Stomach (tissue), 9 donors: Measurements from ENCODE around the gene CSTF1. TPM values are rescaled to one million over a fixed set of nuclear protein-coding genes. Genes with fewer than 3 reads are reported as not detected.
"Not testable (repeated sequence)": the region's sequence is repeated elsewhere in the genome, so short reads cannot be mapped to it uniquely, and the experiment has no call there.

Experiments
- DNase-seq, 2 donors: peaks; one replicate each; pipeline versions ENCODE4 v3.0.0 to v3.0.0-alpha.2; 2013 to 2019
- H3K27ac ChIP-seq, 5 donors: fragments of 200-600 bp in 4 of 5; sonication (generic) in 4 of 5; one replicate each; pipeline ENCODE4 v1.5.1; 2013 to 2019; ENCODE audit warnings: mild to moderate bottlenecking in 1 of 5, moderate library complexity in 1 of 5
- H3K27me3 ChIP-seq, 3 donors: fragments of 200-600 bp; sonication (generic); one replicate each; pipeline ENCODE4 v1.5.1; 2017 to 2019; ENCODE audit warnings: mixed run types in 1 of 3
- H3K36me3 ChIP-seq, 4 donors: fragments of 200-600 bp; sonication (generic); 1 replicate in 3 of 4; 2 replicates in 1 of 4; pipeline ENCODE4 v1.5.1; 2016 to 2019
- H3K4me1 ChIP-seq, 4 donors: fragments of 200-600 bp; sonication (generic); one replicate each; pipeline ENCODE4 v1.5.1; 2016 to 2019
- H3K4me3 ChIP-seq, 4 donors: fragments of 200-600 bp; sonication (generic) in 3 of 4; one replicate each; pipeline ENCODE4 v1.5.1; 2016 to 2019; ENCODE audit warnings: mild to moderate bottlenecking in 1 of 4
- H3K9me3 ChIP-seq, 4 donors: fragments of 200-600 bp; sonication (generic); one replicate each; pipeline ENCODE4 v1.5.1; 2016 to 2019
- CTCF ChIP-seq, 7 experiments: fragments of 450-650 bp in 4 of 7; fragments of 200-600 bp in 3 of 7; sonication (generic) in 3 of 7; IDR thresholded peaks; one replicate each; pipeline ENCODE4 v1.5.1; 2016 to 2019; ENCODE audit warnings: antibody characterized with exemption in 7 of 7, control low read depth in 2 of 7, mild to moderate bottlenecking in 1 of 7
- EP300 ChIP-seq: sonication (generic); formaldehyde crosslinking; IDR thresholded peaks from one replicate; pipeline ENCODE4 v1.6.1; 2017; ENCODE audit warnings: antibody characterized with exemption
- POLR2A ChIP-seq, 4 donors: fragments of 450-650 bp; IDR thresholded peaks; one replicate each; pipeline ENCODE4 v1.6.1; 2016; ENCODE audit warnings: antibody characterized with exemption in 4 of 4, control low read depth in 2 of 4, mild to moderate bottlenecking in 1 of 4, moderate library complexity in 1 of 4
- POLR2AphosphoS5 ChIP-seq, 3 donors: sonication (generic); formaldehyde crosslinking; IDR thresholded peaks; one replicate each; pipeline ENCODE4 v1.6.1; 2016; ENCODE audit warnings: antibody characterized with exemption in 3 of 3
- WGBS, 5 donors: extraction: QIAGEN DNeasy Blood & Tissue Kit in 3 of 5; methylation state at CpG; one replicate each; pipeline versions ENCODE4 v1.1.5 to v1.1.7; 2013 to 2018; 5-methylcytosine and 5-hydroxymethylcytosine counted together
- intact Hi-C: fragments of 100-400 bp; cut with DNase I; formaldehyde crosslinking; loops from one replicate; pipeline ENCODE4 v1.15.1; 2023; ENCODE audit warnings: low total_unique reads
- polyA plus RNA-seq, 3 donors: library from polyadenylated mRNA; stranded (reverse); fragments of 200-250 nt; gene quantifications; one replicate each; pipeline ENCODE4 v1.2.3, GENCODE V29; 2013
- total RNA-seq, 5 donors: library from RNA; depleted of rRNA; stranded (reverse); fragments of >200 nt; gene quantifications; one replicate each; pipeline versions ENCODE4 v1.1.0 to v1.2.3, GENCODE V29; 2014 to 2016
- donor health status: healthy with polysubstance abuse.
- donor health status: Bipolar disorder and iron deficiency.
- donor health status: healthy.

Gene CSTF1
- total and polyA plus RNA-seq, 8 donors: 7.1 to 86.2 (median 17.1) TPM

DNA sequence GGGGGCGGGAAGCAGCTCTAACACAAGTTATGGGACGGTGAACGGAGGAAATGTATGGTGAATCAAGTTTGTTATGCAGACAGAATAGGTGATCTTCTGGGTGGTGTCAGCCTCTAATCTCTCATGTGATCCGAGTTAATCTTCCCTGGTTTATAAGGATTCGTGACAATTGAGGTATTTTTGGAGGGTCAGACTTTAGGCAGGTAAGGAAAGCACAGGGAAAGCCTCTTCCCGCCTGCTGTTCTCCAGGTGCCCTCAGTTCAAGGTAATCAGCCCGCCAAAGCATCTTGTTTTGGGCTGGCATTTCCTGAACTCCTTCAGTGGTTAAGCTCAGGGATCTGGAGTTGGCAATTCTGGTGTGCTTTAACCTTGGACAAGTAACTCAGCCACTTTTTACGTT lies 1.2 kb downstream of the CSTF1 start:
- H3K27ac ChIP-seq: peak overlapping the region in 1 of 5 donors; percentile 36
- no peaks in the 10 kb centered on the region for H3K9me3 ChIP-seq
- no peak for DNase-seq
- H3K4me3 ChIP-seq: peak overlapping the region; percentile 64 to 85 (median 78)
- no peaks in the 10 kb centered on the region for H3K27me3 ChIP-seq
- WGBS, 5 donors: 61 to 72% (median 66%) methylated on average over 8 of the region's 8 CpGs
- intact Hi-C loops: no loop called here
- TF ChIP-seq POLR2AphosphoS5 (IDR thresholded peaks at IDR 0.05): no peak
- TF ChIP-seq POLR2A (IDR thresholded peaks at IDR 0.05): no peak
- no peak for TF ChIP-seq CTCF (IDR thresholded peaks at IDR 0.05)
- TF ChIP-seq EP300: no peak
- H3K36me3 ChIP-seq: peaks cover 32 to 43% (median 36%) of the 10 kb centered on the region in 4 donors
- H3K4me1 ChIP-seq: peaks cover 28 to 39% (median 34%) of the 10 kb centered on the region in 4 donors

DNA sequence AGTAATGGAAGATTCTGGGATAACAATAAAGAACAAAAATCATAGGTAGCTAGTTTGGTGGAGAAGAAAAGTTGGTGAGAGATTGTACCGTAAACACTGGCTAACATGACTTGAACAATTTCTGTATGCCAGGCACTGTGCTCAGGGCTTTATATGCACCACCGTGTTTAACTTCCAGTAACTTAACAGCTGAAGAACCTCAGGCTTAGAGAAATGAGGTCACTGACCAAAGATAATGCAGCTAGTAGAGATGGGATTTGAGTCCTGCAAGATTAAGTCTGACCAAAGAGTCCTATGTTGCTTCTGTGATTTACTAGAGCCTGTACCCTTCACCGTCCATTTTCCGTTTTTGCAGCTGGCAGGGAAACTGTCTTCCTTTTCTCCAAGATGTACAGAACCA lies 2.7 kb downstream of the CSTF1 start:
- DNase-seq: no peak
- no peak for TF ChIP-seq EP300
- TF ChIP-seq POLR2AphosphoS5 (IDR thresholded peaks at IDR 0.05): no peak
- no peak for TF ChIP-seq CTCF (IDR thresholded peaks at IDR 0.05)
- no peak for TF ChIP-seq POLR2A (IDR thresholded peaks at IDR 0.05)
- no peaks in the 10 kb centered on the region for H3K9me3 ChIP-seq
- H3K27me3 ChIP-seq: no peaks in the 10 kb centered on the region
- peaks cover 28 to 47% (median 42%) of the 10 kb centered on the region in 4 donors for H3K4me1 ChIP-seq
- H3K36me3 ChIP-seq: peaks cover 41 to 51% (median 51%) of the 10 kb centered on the region in 4 donors
- intact Hi-C loops: no loop called here
- H3K27ac ChIP-seq: no peak overlapping the region
- 79 to 86% (median 81%) methylated on average over 4 of the region's 4 CpGs for WGBS, 5 donors
- no peak overlapping the region for H3K4me3 ChIP-seq

- H3K36me3 ChIP-seq: peaks cover 60 to 100% (median 100%) of the 10 kb centered on the region in 4 donors
- no peaks in the 10 kb centered on the region for H3K9me3 ChIP-seq
- no peak overlapping the region for H3K27ac ChIP-seq
- peak; percentile 44 to 85 for DNase-seq
- no peaks in the 10 kb centered on the region for H3K27me3 ChIP-seq
- peaks cover 0 to 16% (median 14%) of the 10 kb centered on the region in 4 donors for H3K4me1 ChIP-seq
- intact Hi-C loops: no loop called here
- H3K4me3 ChIP-seq: no peak overlapping the region
- TF ChIP-seq CTCF (IDR thresholded peaks at IDR 0.05) (peak in 5 of 7 experiments; percentile 14 to 76 (median 52)), POLR2A (IDR thresholded peaks at IDR 0.05) (no peak)
Observed at GRCh38 chr20:56400001-56400640, 7.7 kb downstream of the CSTF1 start.

GRCh38 chr20:56403465-56403864 lies 11.0 kb downstream of the CSTF1 start:
- WGBS, 5 donors: 89 to 95% (median 95%) methylated on average over 26 of the region's 26 CpGs
- DNase-seq: no peak

DNA sequence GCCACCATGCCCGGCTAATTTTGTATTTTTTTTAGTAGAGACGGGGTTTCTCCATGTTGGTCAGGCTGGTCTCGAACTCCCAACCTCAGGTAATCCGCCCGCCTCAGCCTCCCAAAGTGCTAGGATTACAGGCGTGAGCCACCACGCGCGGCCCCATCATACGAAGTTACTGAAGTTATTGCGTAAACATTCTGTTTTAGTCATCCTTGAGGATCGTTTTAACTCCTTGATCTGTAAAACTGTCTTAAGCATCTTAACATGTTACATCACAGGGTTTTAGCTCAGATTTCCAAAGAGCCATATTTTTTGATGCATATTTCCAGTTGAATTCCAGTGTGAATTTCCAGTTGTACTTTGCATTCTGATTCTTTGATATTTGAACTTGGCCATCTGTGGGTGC lies 12.9 kb downstream of the CSTF1 start:
- H3K36me3 ChIP-seq: peaks cover 43 to 92% (median 88%) of the 10 kb centered on the region in 4 donors
- WGBS, 5 donors: 89 to 96% (median 93%) methylated on average over 12 of the region's 12 CpGs
- not testable (repeated sequence) for DNase-seq

More at GRCh38 chr20:56403465-56403864, 11.0 kb downstream of the CSTF1 start:
- intact Hi-C loops: no loop called here
- Histone ChIP-seq H3K9me3 (no peaks in the 10 kb centered on the region), H3K4me1 (peaks cover 0 to 16% (median 13%) of the 10 kb centered on the region in 4 donors), H3K27ac (no peak overlapping the region), H3K27me3 (no peaks in the 10 kb centered on the region), H3K36me3 (peaks cover 53 to 100% (median 98%) of the 10 kb centered on the region in 4 donors), H3K4me3 (no peak overlapping the region)
- TF ChIP-seq POLR2A (IDR thresholded peaks at IDR 0.05) (no peak), EP300 (no peak), CTCF (IDR thresholded peaks at IDR 0.05) (no peak), POLR2AphosphoS5 (IDR thresholded peaks at IDR 0.05) (no peak)

More for the DNA sequence above, 12.9 kb downstream of the CSTF1 start:
- H3K27me3 ChIP-seq, H3K4me1 ChIP-seq, H3K27ac ChIP-seq, intact Hi-C loops, H3K9me3 ChIP-seq, H3K4me3 ChIP-seq: not testable (repeated sequence)
